HCT116 (cell line): ENCODE data around the gene CPNE9. TPM values are rescaled to one million over a fixed set of nuclear protein-coding genes. Genes with fewer than 3 reads are reported as not detected.

Source experiments
- ATAC-seq: fragments of 200-7000 bp; cut with Tn5 transposase; 2 replicates; pipeline ENCODE4 v1.9.1; 2020; ENCODE audit warnings: mild to moderate bottlenecking, moderate library complexity
- BruUV-seq: library from RNA; stranded (reverse); fragments of 400-500 nt; replicated peaks from 2 replicates; lab custom pipeline; 2021; lab: Mats Ljungman, UMichigan
- CTCF ChIA-PET: fragments of 300-600 bp; sonication (Branson Sonifier 250); formaldehyde crosslinking; loops from one replicate; lab custom pipeline; 2021; ENCODE audit warnings: antibody characterized with exemption; lab: Charles Lee
- POLR2A ChIA-PET: fragments of 300-600, 350-600 bp; sonication (Branson Sonifier 250); formaldehyde crosslinking; loops from one replicate; lab custom pipeline; 2021; ENCODE audit warnings: antibody characterized with exemption; lab: Charles Lee
- RAD21 ChIA-PET, 2 experiments: fragments of 300-600 bp; sonication (Branson Sonifier 250); formaldehyde crosslinking; loops; one replicate each; lab custom pipeline; 2023; ENCODE audit warnings: low total read pairs in 2 of 2; ENCODE audit not compliant: uncharacterized antibody in 2 of 2, unreplicated experiment in 2 of 2, low non-redundant PET in 1 of 2; lab: Charles Lee
- DNase-seq: peaks from one replicate; pipeline ENCODE4 v3.0.0-alpha.2; 2010; ENCODE audit warnings: low read depth, low spot score
- H2AFZ ChIP-seq: fragments of 200-600 bp; shearing (Covaris generic), sonication (generic); 2 replicates; pipeline ENCODE4 v1.6.1; 2017; ENCODE audit warnings: low read depth, mixed run types, mixed read lengths, antibody characterized with exemption, low read length; ENCODE audit not compliant: poor library complexity, severe bottlenecking
- H3K27ac ChIP-seq: 2 replicates; pipeline ENCODE4 v1.5.1; 2012; ENCODE audit warnings: low read depth, low read length
- H3K27me3 ChIP-seq: fragments of 200-600 bp; sonication (generic); 2 replicates; pipeline ENCODE4 v1.6.1; 2016; ENCODE audit warnings: mixed run types, low read length, mixed read lengths; ENCODE audit not compliant: insufficient read depth
- H3K36me3 ChIP-seq, 2 experiments: fragments of 200-500 bp in 1 of 2; fragments of 200-600 bp in 1 of 2; sonication (Bioruptor generic) in 1 of 2; sonication (generic) in 1 of 2; 2 replicates each; pipeline versions ENCODE4 v1.5.1 to v1.6.1; 2014 to 2016; ENCODE audit warnings: low read length in 2 of 2, inconsistent platforms in 1 of 2, mixed read lengths in 1 of 2, mixed run types in 1 of 2; ENCODE audit not compliant: insufficient read depth in 2 of 2, control insufficient read depth in 1 of 2
- H3K4me1 ChIP-seq, 2 experiments: fragments of 200-600 bp in 1 of 2; sonication (generic) in 1 of 2; 2 replicates each; pipeline versions ENCODE4 v1.5.1 to v1.6.1; 2012 to 2017; ENCODE audit warnings: low read length in 2 of 2, inconsistent platforms in 1 of 2, mild to moderate bottlenecking in 1 of 2, mixed read lengths in 1 of 2, mixed run types in 1 of 2, moderate library complexity in 1 of 2; ENCODE audit not compliant: insufficient read depth in 2 of 2, control insufficient read depth in 1 of 2
- H3K4me2 ChIP-seq: fragments of 200-600 bp; sonication (generic); 2 replicates; pipeline ENCODE4 v1.6.1; 2017; ENCODE audit warnings: mixed run types, low read length, mixed read lengths
- H3K4me3 ChIP-seq, 2 experiments: fragments of 200-600 bp in 1 of 2; sonication (generic) in 1 of 2; replicated peaks in 1 of 2; 2 replicates each; pipeline ENCODE4 v1.5.1; 2011 to 2016; ENCODE audit warnings: low read length in 2 of 2, control low read depth in 1 of 2, low read depth in 1 of 2, mild to moderate bottlenecking in 1 of 2, mixed read lengths in 1 of 2, mixed run types in 1 of 2
- H3K79me2 ChIP-seq: fragments of 200-600 bp; sonication (generic); 2 replicates; pipeline ENCODE4 v1.6.1; 2017; ENCODE audit warnings: mild to moderate bottlenecking, mixed run types, low read length, moderate library complexity, mixed read lengths; ENCODE audit not compliant: insufficient read depth
- H3K9ac ChIP-seq: fragments of 200-600 bp; sonication (generic); 2 replicates; pipeline ENCODE4 v1.6.1; 2016; ENCODE audit warnings: low read length, mixed read lengths
- H3K9me2 ChIP-seq: fragments of 200-600 bp; sonication (generic), shearing (Covaris generic); 2 replicates; pipeline ENCODE4 v1.6.1; 2017; ENCODE audit warnings: mixed run types, mild to moderate bottlenecking, moderate library complexity; ENCODE audit not compliant: insufficient read depth
- H3K9me3 ChIP-seq, 2 experiments: fragments of 200-500 bp in 1 of 2; fragments of 200-600 bp in 1 of 2; sonication (Bioruptor generic) in 1 of 2; sonication (generic) in 1 of 2; 2 replicates each; pipeline ENCODE4 v1.6.1; 2014 to 2017; ENCODE audit warnings: low read length in 2 of 2, mixed read lengths in 2 of 2, inconsistent platforms in 1 of 2, low read depth in 1 of 2, mild to moderate bottlenecking in 1 of 2, mixed run types in 1 of 2, moderate library complexity in 1 of 2; ENCODE audit not compliant: control insufficient read depth in 1 of 2, insufficient read depth in 1 of 2
- H4K20me1 ChIP-seq: fragments of 200-600 bp; sonication (generic), shearing (Covaris generic); 2 replicates; pipeline ENCODE4 v1.6.1; 2017; ENCODE audit warnings: mixed run types, mild to moderate bottlenecking, moderate library complexity; ENCODE audit not compliant: insufficient read depth
- CEBPB ChIP-seq: IDR thresholded peaks from 2 replicates; pipeline ENCODE4 v1.6.1; 2012; ENCODE audit warnings: low read depth
- FOSL1 ChIP-seq: IDR thresholded peaks from 2 replicates; pipeline ENCODE4 v1.6.1; 2012; ENCODE audit warnings: low read depth
- JUND ChIP-seq: IDR thresholded peaks from 2 replicates; pipeline ENCODE4 v1.6.1; 2012
- POLR2A ChIP-seq: IDR thresholded peaks from 2 replicates; pipeline ENCODE4 v1.7.0; 2011; ENCODE audit warnings: borderline replicate concordance; ENCODE audit not compliant: insufficient read depth, insufficient read length; ENCODE audit errors: extremely low read depth
- POLR2AphosphoS5 ChIP-seq: IDR thresholded peaks from 2 replicates; pipeline ENCODE4 v1.6.1; 2011; ENCODE audit warnings: mild to moderate bottlenecking, low read depth, low read length, moderate library complexity
- RAD21 ChIP-seq: IDR thresholded peaks from 2 replicates; pipeline ENCODE4 v1.6.1; 2012; ENCODE audit warnings: low read depth, mild to moderate bottlenecking
- SIN3A ChIP-seq: IDR thresholded peaks from 2 replicates; pipeline ENCODE4 v1.6.1; 2012; ENCODE audit warnings: low read depth
- TCF7L2 ChIP-seq: IDR thresholded peaks from 2 replicates; pipeline ENCODE4 v1.7.0; 2011; ENCODE audit warnings: borderline replicate concordance, inconsistent platforms; ENCODE audit not compliant: insufficient read depth, insufficient read length; ENCODE audit errors: extremely low read depth
- ZBTB33 ChIP-seq: IDR thresholded peaks from 2 replicates; pipeline ENCODE4 v1.6.1; 2011; ENCODE audit warnings: mild to moderate bottlenecking, low read length, moderate library complexity; ENCODE audit not compliant: insufficient replicate concordance; ENCODE audit errors: extremely low read depth
- ZNF274 ChIP-seq: fragments of 200-500 bp; sonication (Bioruptor generic); IDR thresholded peaks from 2 replicates; pipeline ENCODE4 v1.6.1; 2014; ENCODE audit warnings: mild to moderate bottlenecking, low read depth, low read length, inconsistent platforms
- intact Hi-C: fragments of 100-400 bp; cut with micrococcal nuclease; formaldehyde crosslinking; loops from 2 replicates; pipeline ENCODE4 v1.10.0; 2022
- total RNA-seq: library from RNA; stranded (reverse); gene quantifications from one replicate; pipeline ENCODE4 v1.2.1, GENCODE V29; 2021; ENCODE audit not compliant: unreplicated experiment
- TF ChIP-seq, protein P1 (sequence below): IDR thresholded peaks from 2 replicates; pipeline ENCODE4 v1.6.1; 2012

CPNE9 gene
- total RNA-seq, 1 experiment from 2014 or later, result 0.98 TPM

DNA sequence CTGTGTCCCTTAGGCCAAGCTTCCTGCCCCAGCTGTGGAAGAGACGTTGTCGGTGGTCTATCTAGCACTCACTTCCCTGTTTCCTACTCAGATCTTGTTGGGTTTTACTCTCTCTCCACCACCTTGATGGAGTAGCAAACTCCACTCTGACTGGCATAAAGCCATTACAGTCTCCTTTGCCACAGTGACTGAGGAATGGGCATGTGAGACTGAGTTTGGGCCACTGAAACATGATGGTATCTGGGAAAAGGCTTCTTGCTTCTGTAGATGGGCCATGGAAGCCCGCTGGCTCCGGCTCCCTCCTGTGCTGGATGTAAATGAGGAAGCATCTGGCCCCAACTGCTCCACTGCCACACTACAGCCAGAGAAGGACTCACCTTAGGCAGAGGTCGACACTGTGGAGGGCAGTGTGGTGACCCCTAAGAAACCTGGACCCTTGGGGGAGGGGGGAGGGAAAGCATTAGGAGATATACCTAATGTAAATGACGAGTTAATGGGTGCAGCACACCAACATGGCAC is 75.5 kb downstream of the CPNE9 start:
- ATAC-seq, result no peak
- no peak for DNase-seq
- H3K9ac ChIP-seq, result no peak overlapping the region
- no peaks in the 10 kb centered on the region for H3K79me2 ChIP-seq
- H3K9me2 ChIP-seq, result no peaks in the 10 kb centered on the region
- BruUV-seq, result no TSS peak
- no peaks in the 10 kb centered on the region for H3K27me3 ChIP-seq
- intact Hi-C loops, result no loop called here
- H3K4me2 ChIP-seq, result no peak overlapping the region
- H3K36me3 ChIP-seq, result peaks cover 5 to 8% of the 10 kb centered on the region in 2 experiments; a peak in 3 of 4 replicates
- no peak overlapping the region for H3K4me3 ChIP-seq
- H3K4me1 ChIP-seq, result peaks cover 0 to 11% of the 10 kb centered on the region in 2 experiments; a peak in 1 of 4 replicates
- no peak for TF ChIP-seq RAD21
- no peak for TF ChIP-seq ZNF274
- TF ChIP-seq SIN3A, result no peak
- no peak for TF ChIP-seq TCF7L2
- no peak for TF ChIP-seq FOSL1
- TF ChIP-seq, protein P1, sequence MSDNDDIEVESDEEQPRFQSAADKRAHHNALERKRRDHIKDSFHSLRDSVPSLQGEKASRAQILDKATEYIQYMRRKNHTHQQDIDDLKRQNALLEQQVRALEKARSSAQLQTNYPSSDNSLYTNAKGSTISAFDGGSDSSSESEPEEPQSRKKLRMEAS, result no peak
- no peak for TF ChIP-seq CEBPB
- no peak for TF ChIP-seq POLR2AphosphoS5
- no peak for TF ChIP-seq POLR2A
- TF ChIP-seq ZBTB33, result no peak
- no peak for TF ChIP-seq JUND
- CTCF ChIA-PET, result no interaction called here
- no peak overlapping the region for H2AFZ ChIP-seq
- H3K27ac ChIP-seq, result no peak overlapping the region
- no peaks in the 10 kb centered on the region for H3K9me3 ChIP-seq
- POLR2A ChIA-PET, result no interaction called here
- RAD21 ChIA-PET, result no interaction called here
- H4K20me1 ChIP-seq, result no peaks in the 10 kb centered on the region

Other genes starting within 250 kb of the CPNE9 start
- not detected for gene LHFPL4, start 150.0 kb upstream of the CPNE9 start, total RNA-seq
- 31.1 TPM for gene MTMR14, start 54.3 kb upstream of the CPNE9 start, total RNA-seq
- 23.6 TPM for gene BRPF1, start 27.9 kb downstream of the CPNE9 start, total RNA-seq
- gene OGG1, start 46.1 kb downstream of the CPNE9 start, total RNA-seq, result 16.3 TPM
- gene CAMK1, start 66.1 kb downstream of the CPNE9 start, total RNA-seq, result 19.7 TPM
- 72.0 TPM for gene TADA3, start 88.6 kb downstream of the CPNE9 start, total RNA-seq
- 110 TPM for gene ARPC4, start 89.2 kb downstream of the CPNE9 start, total RNA-seq
- gene TTLL3, start 106.4 kb downstream of the CPNE9 start, total RNA-seq, result 40.3 TPM
- 58.0 TPM for gene RPUSD3, start 140.2 kb downstream of the CPNE9 start, total RNA-seq
- gene CIDEC, start 176.4 kb downstream of the CPNE9 start, total RNA-seq, result not detected
- 33.4 TPM for gene JAGN1, start 186.8 kb downstream of the CPNE9 start, total RNA-seq
- gene IL17RE, start 199.0 kb downstream of the CPNE9 start, total RNA-seq, result 14.3 TPM
- 17.6 TPM for gene IL17RC, start 213.3 kb downstream of the CPNE9 start, total RNA-seq
- 18.7 TPM for gene CRELD1, start 230.0 kb downstream of the CPNE9 start, total RNA-seq
- 0.96 TPM for gene PRRT3, start 248.6 kb downstream of the CPNE9 start, total RNA-seq